ENCODE data around the gene CCDC197. TPM values are rescaled to one million over a fixed set of nuclear protein-coding genes. Genes with fewer than 3 reads are reported as not detected.

CCDC197 gene
- polyA plus RNA-seq, 1 donor from 2014 or later: not detected

GRCh38 chr14:93978735-93979134 is 18.4 kb upstream of the CCDC197 start:
- Histone ChIP-seq H3K9ac (ENCODE audit: low read length) (no peak overlapping the region), H3K4me2 (ENCODE audit: low read length) (no peak overlapping the region), H3K79me2 (replicated peaks; ENCODE audit: insufficient read depth, low read length) (no peaks in the 10 kb centered on the region), H3K9me2 (ENCODE audit: insufficient read depth, low read length) (no peaks in the 10 kb centered on the region), H3F3A (ENCODE audit: insufficient read depth, low read length, poor library complexity, severe bottlenecking) (no peaks in the 10 kb centered on the region), H3K36me3 (ENCODE audit: insufficient read depth, low read length) (no peaks in the 10 kb centered on the region), H3K27ac (ENCODE audit: low read length) (no peak overlapping the region), H3K27me3 (ENCODE audit: insufficient read depth, low read depth, low read length) (no peaks in the 10 kb centered on the region), H3K9me3 (ENCODE audit: low read length) (no peaks in the 10 kb centered on the region), H3K4me3 (ENCODE audit: low read length) (no peak overlapping the region), H2AFZ (ENCODE audit: low read depth, low read length) (no peak overlapping the region), H4K20me1 (ENCODE audit: insufficient read depth) (no peaks in the 10 kb centered on the region)
- TF ChIP-seq SMC3 (conservative IDR thresholded peaks at IDR 0.05; ENCODE audit: poor library complexity): no peak
- TF ChIP-seq MXI1 (conservative IDR thresholded peaks at IDR 0.05; ENCODE audit: poor library complexity, severe bottlenecking): no peak
- no peak for TF ChIP-seq POLR2AphosphoS5 (IDR thresholded peaks at IDR 0.05)
- TF ChIP-seq TAF1 (IDR thresholded peaks at IDR 0.05; ENCODE audit: low read depth): no peak
- no peak for TF ChIP-seq CTCF (IDR thresholded peaks at IDR 0.05; ENCODE audit: poor library complexity, severe bottlenecking)
- TF ChIP-seq EZH2 (IDR thresholded peaks at IDR 0.05; ENCODE audit: borderline replicate concordance, insufficient read depth, low read length, poor library complexity, severe bottlenecking): no peak

DNA sequence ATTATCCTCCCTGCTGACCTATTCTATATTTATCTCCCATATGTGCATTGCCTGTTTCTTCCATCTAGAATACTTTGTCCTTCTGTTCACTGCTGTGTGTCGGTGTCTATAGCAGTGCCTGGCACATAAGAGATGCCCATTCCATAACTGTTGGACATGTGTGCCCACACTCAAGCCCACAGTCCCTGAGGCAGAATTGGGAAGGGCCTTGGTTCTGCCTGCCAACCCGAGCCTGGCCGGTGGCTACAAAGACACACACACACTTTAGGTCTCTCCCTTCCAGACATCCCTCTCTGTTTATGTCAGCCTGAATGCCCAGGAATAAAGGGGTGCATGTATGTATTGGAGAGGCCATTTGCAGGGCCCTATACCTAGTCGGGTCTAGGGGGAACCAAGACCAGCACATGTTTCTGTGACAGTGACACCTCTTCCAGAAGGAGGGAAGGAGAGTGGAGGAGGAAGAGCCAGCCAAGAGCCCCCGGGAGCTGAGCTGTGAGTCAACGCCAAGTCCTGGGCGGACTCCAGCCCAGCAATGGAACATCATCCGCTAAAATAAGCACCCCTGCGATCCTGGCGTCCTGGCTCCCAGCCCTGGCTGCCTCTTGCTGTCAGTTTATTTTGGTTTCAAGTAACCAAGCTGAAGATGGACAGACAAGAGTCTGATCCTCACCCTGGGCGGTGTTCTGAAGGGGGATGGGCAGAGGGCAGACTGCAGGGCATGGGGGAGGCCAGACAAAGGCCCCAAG is 16.5 kb upstream of the CCDC197 start:
- no peaks in the 10 kb centered on the region for H3K9me2 ChIP-seq (ENCODE audit: insufficient read depth, low read length)
- no peaks in the 10 kb centered on the region for H3F3A ChIP-seq (ENCODE audit: insufficient read depth, low read length, poor library complexity, severe bottlenecking)
- H4K20me1 ChIP-seq (ENCODE audit: insufficient read depth): no peaks in the 10 kb centered on the region
- H3K9me3 ChIP-seq (ENCODE audit: low read length): no peaks in the 10 kb centered on the region
- H3K27ac ChIP-seq (ENCODE audit: low read length): no peak overlapping the region
- no peaks in the 10 kb centered on the region for H3K27me3 ChIP-seq (ENCODE audit: insufficient read depth, low read depth, low read length)
- no peak for TF ChIP-seq SMC3 (conservative IDR thresholded peaks at IDR 0.05; ENCODE audit: poor library complexity)
- TF ChIP-seq RAD21 (conservative IDR thresholded peaks at IDR 0.05): no peak
- TF ChIP-seq MXI1 (conservative IDR thresholded peaks at IDR 0.05; ENCODE audit: poor library complexity, severe bottlenecking): no peak
- TF ChIP-seq REST (IDR thresholded peaks at IDR 0.05; ENCODE audit: borderline replicate concordance): no peak
- no peak for TF ChIP-seq CTCF (IDR thresholded peaks at IDR 0.05; ENCODE audit: poor library complexity, severe bottlenecking)
- TF ChIP-seq POLR2AphosphoS5 (IDR thresholded peaks at IDR 0.05): no peak
- no peak for TF ChIP-seq EP300 (conservative IDR thresholded peaks at IDR 0.05; ENCODE audit: poor library complexity, severe bottlenecking)
- H3K36me3 ChIP-seq (ENCODE audit: insufficient read depth, low read length): no peaks in the 10 kb centered on the region
- H3K4me3 ChIP-seq (ENCODE audit: low read length): no peak overlapping the region
- H3K79me2 ChIP-seq (replicated peaks; ENCODE audit: insufficient read depth, low read length): no peaks in the 10 kb centered on the region
- no peak overlapping the region for H2AFZ ChIP-seq (ENCODE audit: low read depth, low read length)
- no peak overlapping the region for H3K4me2 ChIP-seq (ENCODE audit: low read length)
- no peak overlapping the region for H3K9ac ChIP-seq (ENCODE audit: low read length)

Data from neural cell (in vitro differentiated cells).